SU-DHL-6 (cell line): ENCODE data around the gene DNAJC5G.
"Not testable (repeated sequence)": the region's sequence is repeated elsewhere in the genome, so short reads cannot be mapped to it uniquely, and the experiment has no call there.

ENCODE experiments used
- H2AFZ ChIP-seq: fragments of 200-600 bp; sonication (generic); 2 replicates; pipeline ENCODE4 v1.6.1; 2014; ENCODE audit warnings: low read depth, mild to moderate bottlenecking, moderate library complexity, mixed read lengths, antibody characterized with exemption, low read length; ENCODE audit not compliant: severe bottlenecking
- H3F3A ChIP-seq: fragments of 200-600 bp; shearing (Covaris generic); 2 replicates; pipeline ENCODE4 v1.6.0; 2016; ENCODE audit warnings: antibody characterized with exemption, mild to moderate bottlenecking; ENCODE audit not compliant: insufficient read depth
- H3K27ac ChIP-seq: fragments of 200-600 bp; sonication (generic); 2 replicates; pipeline ENCODE4 v1.5.1; 2016; ENCODE audit warnings: low read depth, mild to moderate bottlenecking, low read length, moderate library complexity, mixed read lengths
- H3K27me3 ChIP-seq: fragments of 200-600 bp; sonication (generic), shearing (Covaris generic); 2 replicates; pipeline ENCODE4 v1.6.0; 2014; ENCODE audit warnings: mild to moderate bottlenecking, low read length
- H3K36me3 ChIP-seq: fragments of 200-600 bp; sonication (generic); 2 replicates; pipeline ENCODE4 v1.6.1; 2014; ENCODE audit warnings: mild to moderate bottlenecking, low read length, mixed read lengths
- H3K4me2 ChIP-seq: fragments of 300-600, 200-600 bp; shearing (Covaris generic), sonication (generic); 2 replicates; pipeline ENCODE4 v1.6.0; 2014; ENCODE audit warnings: low read length, low read depth, mild to moderate bottlenecking; ENCODE audit not compliant: poor library complexity, severe bottlenecking
- H3K4me3 ChIP-seq: fragments of 200-600 bp; sonication (generic); 2 replicates; pipeline ENCODE4 v1.5.1; 2014; ENCODE audit warnings: antibody characterized with exemption, low read length, mild to moderate bottlenecking, mixed read lengths; ENCODE audit not compliant: insufficient read depth, poor library complexity, severe bottlenecking
- H3K79me2 ChIP-seq: fragments of 200-600 bp; sonication (generic); 2 replicates; pipeline ENCODE4 v1.6.1; 2014; ENCODE audit warnings: mild to moderate bottlenecking, low read length, moderate library complexity; ENCODE audit not compliant: insufficient read depth
- H3K9ac ChIP-seq: fragments of 200-600 bp; sonication (generic); 2 replicates; pipeline ENCODE4 v1.7.0; 2014; ENCODE audit warnings: mild to moderate bottlenecking, low read length
- H3K9me2 ChIP-seq: fragments of 200-600 bp; sonication (generic); replicated peaks from 2 replicates; pipeline ENCODE4 v1.6.1; 2014; ENCODE audit warnings: low read length; ENCODE audit not compliant: insufficient read depth
- H3K9me3 ChIP-seq: fragments of 200-600 bp; sonication (generic); 2 replicates; pipeline ENCODE4 v1.6.1; 2014; ENCODE audit warnings: low read length, mixed read lengths; ENCODE audit not compliant: insufficient read depth
- H4K20me1 ChIP-seq: fragments of 200-600 bp; sonication (generic); 2 replicates; pipeline ENCODE4 v1.6.1; 2014; ENCODE audit warnings: low read depth, mild to moderate bottlenecking, antibody characterized with exemption, low read length, moderate library complexity, mixed read lengths
- CTCF ChIP-seq: fragments of 200-600 bp; sonication (generic); IDR thresholded peaks from one replicate; pipeline ENCODE4 v1.5.1; 2017; ENCODE audit warnings: antibody characterized with exemption, mild to moderate bottlenecking, low read length, moderate library complexity; ENCODE audit not compliant: insufficient read depth, poor library complexity, severe bottlenecking
- EZH2phosphoT487 ChIP-seq: fragments of 200-600 bp; sonication (generic), shearing (Covaris generic); conservative IDR thresholded peaks from 2 replicates; pipeline ENCODE4 v1.6.1; 2018; ENCODE audit warnings: mild to moderate bottlenecking, antibody characterized with exemption, low read length, moderate library complexity, mixed read lengths

Gene DNAJC5G

DNA sequence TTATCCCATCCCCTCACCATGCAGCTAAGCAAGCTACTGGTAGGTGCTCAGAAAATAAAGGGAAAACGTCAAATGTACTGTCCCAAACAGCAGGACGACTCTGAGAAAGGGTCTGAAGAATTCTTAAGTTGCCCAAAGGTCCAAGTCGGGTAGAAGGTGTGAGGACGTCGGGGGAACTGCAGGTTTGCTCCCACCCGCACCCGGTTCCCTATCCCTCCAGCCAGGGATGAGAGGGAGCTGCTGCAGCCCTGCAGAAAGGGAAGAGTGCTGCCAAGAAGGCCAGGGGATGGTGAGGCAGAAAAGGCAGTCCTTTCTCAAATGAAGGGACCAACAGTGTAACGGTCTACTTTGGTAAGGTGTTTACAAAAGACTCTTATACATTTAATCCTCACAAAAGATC lies 39.9 kb downstream of the DNAJC5G start:
- Histone ChIP-seq H3K9ac (no peak overlapping the region), H3K9me3 (no peaks in the 10 kb centered on the region), H3K4me3 (no peak overlapping the region), H3K79me2 (no peaks in the 10 kb centered on the region), H3K27me3 (no peaks in the 10 kb centered on the region), H3K36me3 (no peaks in the 10 kb centered on the region), H3K9me2 (no peaks in the 10 kb centered on the region), H3K4me2 (no peak overlapping the region), H4K20me1 (no peaks in the 10 kb centered on the region), H3F3A (no peaks in the 10 kb centered on the region), H2AFZ (no peak overlapping the region), H3K27ac (no peak overlapping the region)
- TF ChIP-seq CTCF (no peak), EZH2phosphoT487 (no peak)

DNA sequence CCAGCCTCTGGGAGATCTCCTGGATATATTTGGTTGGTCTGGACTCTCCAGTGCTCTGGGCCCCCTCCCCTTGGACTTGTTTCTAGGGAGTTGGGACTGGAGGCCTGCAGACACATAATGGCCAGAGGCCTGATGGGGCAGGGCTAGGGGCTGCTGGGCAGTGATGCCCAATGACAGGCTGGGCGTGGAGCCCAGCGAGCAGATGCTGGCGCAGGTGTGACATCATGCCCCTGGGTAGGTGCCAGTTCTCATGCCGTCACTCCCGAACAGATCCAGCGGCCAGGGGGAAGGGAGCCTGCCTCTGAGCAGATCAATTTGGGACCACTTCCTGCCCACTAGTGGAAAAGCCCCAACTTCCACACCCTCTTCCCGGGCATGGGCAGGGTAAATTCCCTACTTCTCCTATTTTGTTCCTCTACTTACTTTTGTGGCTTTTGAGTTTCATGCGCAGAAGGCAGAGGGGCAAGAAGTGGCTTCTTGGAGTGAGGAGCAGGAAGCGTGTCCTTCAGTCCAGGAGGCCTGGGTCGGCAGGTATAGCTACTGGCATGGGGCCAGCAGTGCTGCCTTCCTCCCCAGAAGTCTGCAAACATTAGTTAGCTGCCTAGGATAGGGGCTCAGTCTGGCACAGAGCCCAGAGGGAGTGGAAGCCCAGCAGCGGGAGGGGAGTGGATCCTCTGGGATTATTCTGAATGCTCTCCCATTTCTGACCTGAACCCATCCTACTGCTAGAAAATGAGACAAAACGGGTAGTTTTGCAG lies 41.6 kb downstream of the DNAJC5G start:
- TF ChIP-seq CTCF (no peak), EZH2phosphoT487 (no peak)
- H3K9ac ChIP-seq, result no peak overlapping the region
- H3K9me2 ChIP-seq, result no peaks in the 10 kb centered on the region
- H3F3A ChIP-seq, result no peaks in the 10 kb centered on the region; the same call in 1 of the 2 replicates
- no peaks in the 10 kb centered on the region for H3K9me3 ChIP-seq
- no peaks in the 10 kb centered on the region for H3K36me3 ChIP-seq
- H3K27ac ChIP-seq, result no peak overlapping the region
- H2AFZ ChIP-seq, result no peak overlapping the region
- H4K20me1 ChIP-seq, result no peaks in the 10 kb centered on the region
- H3K4me2 ChIP-seq, result no peak overlapping the region
- no peaks in the 10 kb centered on the region for H3K79me2 ChIP-seq
- no peak overlapping the region for H3K4me3 ChIP-seq
- no peaks in the 10 kb centered on the region for H3K27me3 ChIP-seq

- not testable (repeated sequence) for H3K4me2 ChIP-seq, H3K27me3 ChIP-seq, H3K9me3 ChIP-seq, H3K79me2 ChIP-seq, H2AFZ ChIP-seq, H4K20me1 ChIP-seq, H3K9me2 ChIP-seq, H3K36me3 ChIP-seq, H3K4me3 ChIP-seq, H3K27ac ChIP-seq, H3F3A ChIP-seq, H3K9ac ChIP-seq
These were observed 44.6 kb downstream of the DNAJC5G start for GRCh38 chr2:27319839-27320238.

GRCh38 chr2:27320958-27321543 lies 45.8 kb downstream of the DNAJC5G start:
- Histone ChIP-seq H3K9me3 (no peaks in the 10 kb centered on the region), H3K9ac (0 out of 2 replicates have a peak overlapping the region, but pooled peaks have one; percentile 89), H3K27ac (no peak overlapping the region), H3K36me3 (no peaks in the 10 kb centered on the region), H3K4me3 (no peak overlapping the region), H4K20me1 (no peaks in the 10 kb centered on the region), H3K79me2 (0 out of 2 replicates have a peak, but pooled peaks cover 8% of the 10 kb centered on the region), H3K4me2 (peak overlapping the region; percentile 87), H3K27me3 (no peaks in the 10 kb centered on the region), H3F3A (peaks cover 16% of the 10 kb centered on the region), H2AFZ (no peak overlapping the region), H3K9me2 (no peaks in the 10 kb centered on the region)
- TF ChIP-seq EZH2phosphoT487 (no peak), CTCF (no peak)
